Measurements from ENCODE around the gene RGS12. TPM values are rescaled to one million over a fixed set of nuclear protein-coding genes. Genes with fewer than 3 reads are reported as not detected.

Gene RGS12
- polyA plus RNA-seq, 1 of the 3 experiments (the other 2 are of a cell fraction) = 18.4 TPM

- CTCF ChIA-PET = interaction anchor here (1.2 to 1.5 kb wide), 2 partner anchors 8 to 9 kb away, joined by 3 to 4 read pairs; no protein-coding TSS in a partner anchor
- Histone ChIP-seq H2AFZ (ENCODE audit: low read depth) (no peak overlapping the region), H3K36me3 (replicated peaks in 1 of 2; ENCODE audit: control insufficient read depth in 1 of 2, insufficient read depth in 2 of 2, low read length in 1 of 2) (no peaks in the 10 kb centered on the region), H3K4me1 (ENCODE audit: control insufficient read depth in 1 of 2, insufficient read depth in 2 of 2, low read depth in 1 of 2, low read length in 1 of 2) (no peaks in the 10 kb centered on the region; a peak in 2 of 4 replicates), H3K9me2 (no peaks in the 10 kb centered on the region), H3K9ac (no peak overlapping the region), H3K27me3 (ENCODE audit: insufficient read depth) (no peaks in the 10 kb centered on the region), H4K20me1 (ENCODE audit: insufficient read depth) (peaks cover 28% of the 10 kb centered on the region; the same call in 1 of the 2 replicates), H3K9me3 (no peaks in the 10 kb centered on the region), H3F3A (replicated peaks; ENCODE audit: insufficient read depth) (no peaks in the 10 kb centered on the region), H3K79me2 (ENCODE audit: insufficient read depth) (peaks cover 77% of the 10 kb centered on the region), H3K4me2 (no peak overlapping the region), H3K27ac (ENCODE audit: low read depth in 2 of 2, low read length in 1 of 2) (no peak overlapping the region), H3K4me3 (ENCODE audit: low read depth in 2 of 2, low read length in 1 of 2) (no peak overlapping the region)
- POLR2A ChIA-PET = no interaction called here
- no peak for TF ChIP-seq NRF1 (IDR thresholded peaks at IDR 0.05; ENCODE audit: low read depth, low read length)
- no peak for TF ChIP-seq FOSL2 (IDR thresholded peaks at IDR 0.05; ENCODE audit: borderline replicate concordance, low read depth)
- no peak for TF ChIP-seq NFIC (IDR thresholded peaks at IDR 0.05; ENCODE audit: borderline replicate concordance)
- no peak for TF ChIP-seq IRF3 (IDR thresholded peaks at IDR 0.05; ENCODE audit: low read depth, low read length)
- TF ChIP-seq RFX5 (IDR thresholded peaks at IDR 0.05; ENCODE audit: low read length) = no peak
- TF ChIP-seq ZBTB33 (IDR thresholded peaks at IDR 0.05; ENCODE audit: borderline replicate concordance, low read depth) = no peak
- TF ChIP-seq, protein P1, sequence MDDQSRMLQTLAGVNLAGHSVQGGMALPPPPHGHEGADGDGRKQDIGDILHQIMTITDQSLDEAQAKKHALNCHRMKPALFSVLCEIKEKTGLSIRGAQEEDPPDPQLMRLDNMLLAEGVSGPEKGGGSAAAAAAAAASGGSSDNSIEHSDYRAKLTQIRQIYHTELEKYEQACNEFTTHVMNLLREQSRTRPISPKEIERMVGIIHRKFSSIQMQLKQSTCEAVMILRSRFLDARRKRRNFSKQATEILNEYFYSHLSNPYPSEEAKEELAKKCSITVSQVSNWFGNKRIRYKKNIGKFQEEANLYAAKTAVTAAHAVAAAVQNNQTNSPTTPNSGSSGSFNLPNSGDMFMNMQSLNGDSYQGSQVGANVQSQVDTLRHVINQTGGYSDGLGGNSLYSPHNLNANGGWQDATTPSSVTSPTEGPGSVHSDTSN (IDR thresholded peaks at IDR 0.05) = no peak
- no peak for TF ChIP-seq EZH2phosphoT487 (IDR thresholded peaks at IDR 0.05; ENCODE audit: borderline replicate concordance, low read depth)
- TF ChIP-seq, protein P2, sequence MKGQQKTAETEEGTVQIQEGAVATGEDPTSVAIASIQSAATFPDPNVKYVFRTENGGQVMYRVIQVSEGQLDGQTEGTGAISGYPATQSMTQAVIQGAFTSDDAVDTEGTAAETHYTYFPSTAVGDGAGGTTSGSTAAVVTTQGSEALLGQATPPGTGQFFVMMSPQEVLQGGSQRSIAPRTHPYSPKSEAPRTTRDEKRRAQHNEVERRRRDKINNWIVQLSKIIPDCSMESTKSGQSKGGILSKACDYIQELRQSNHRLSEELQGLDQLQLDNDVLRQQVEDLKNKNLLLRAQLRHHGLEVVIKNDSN (IDR thresholded peaks at IDR 0.05; ENCODE audit: borderline replicate concordance, low read depth) = no peak
- TF ChIP-seq MAX (IDR thresholded peaks at IDR 0.05; ENCODE audit: low read depth) = no peak
- no peak for TF ChIP-seq GATA2 (CRISPR knock-in tag; IDR thresholded peaks at IDR 0.05)
- no peak for TF ChIP-seq SIN3A (IDR thresholded peaks at IDR 0.05; ENCODE audit: borderline replicate concordance, low read depth, low read length)
- WGBS (ENCODE audit: low lambda C conversion rate) = 96% methylated on average over 8 of the region's 8 CpGs
- DNase-seq = no peak
These were observed 45.0 kb downstream of the RGS12 start for GRCh38 chr4:3337811-3338210.

Data from SK-N-SH (cell line).